HCT116 (cell line): ENCODE data around the gene DCUN1D2. TPM values are rescaled to one million over a fixed set of nuclear protein-coding genes. Genes with fewer than 3 reads are reported as not detected.

ENCODE experiments used
- ATAC-seq: fragments of 200-7000 bp; cut with Tn5 transposase; 2 replicates; pipeline ENCODE4 v1.9.1; 2020; ENCODE audit warnings: mild to moderate bottlenecking, moderate library complexity
- BruUV-seq: library from RNA; stranded (reverse); fragments of 400-500 nt; replicated peaks from 2 replicates; lab custom pipeline; 2021; lab: Mats Ljungman, UMichigan
- CTCF ChIA-PET: fragments of 300-600 bp; sonication (Branson Sonifier 250); formaldehyde crosslinking; loops from one replicate; lab custom pipeline; 2021; ENCODE audit warnings: antibody characterized with exemption; lab: Charles Lee
- POLR2A ChIA-PET: fragments of 300-600, 350-600 bp; sonication (Branson Sonifier 250); formaldehyde crosslinking; loops from one replicate; lab custom pipeline; 2021; ENCODE audit warnings: antibody characterized with exemption; lab: Charles Lee
- RAD21 ChIA-PET, 2 experiments: fragments of 300-600 bp; sonication (Branson Sonifier 250); formaldehyde crosslinking; loops; one replicate each; lab custom pipeline; 2023; ENCODE audit warnings: low total read pairs in 2 of 2; ENCODE audit not compliant: uncharacterized antibody in 2 of 2, unreplicated experiment in 2 of 2, low non-redundant PET in 1 of 2; lab: Charles Lee
- DNase-seq: peaks from one replicate; pipeline ENCODE4 v3.0.0-alpha.2; 2010; ENCODE audit warnings: low read depth, low spot score
- H2AFZ ChIP-seq: fragments of 200-600 bp; shearing (Covaris generic), sonication (generic); 2 replicates; pipeline ENCODE4 v1.6.1; 2017; ENCODE audit warnings: low read depth, mixed run types, mixed read lengths, antibody characterized with exemption, low read length; ENCODE audit not compliant: poor library complexity, severe bottlenecking
- H3K27ac ChIP-seq: 2 replicates; pipeline ENCODE4 v1.5.1; 2012; ENCODE audit warnings: low read depth, low read length
- H3K27me3 ChIP-seq: fragments of 200-600 bp; sonication (generic); 2 replicates; pipeline ENCODE4 v1.6.1; 2016; ENCODE audit warnings: mixed run types, low read length, mixed read lengths; ENCODE audit not compliant: insufficient read depth
- H3K36me3 ChIP-seq, 2 experiments: fragments of 200-500 bp in 1 of 2; fragments of 200-600 bp in 1 of 2; sonication (Bioruptor generic) in 1 of 2; sonication (generic) in 1 of 2; 2 replicates each; pipeline versions ENCODE4 v1.5.1 to v1.6.1; 2014 to 2016; ENCODE audit warnings: low read length in 2 of 2, inconsistent platforms in 1 of 2, mixed read lengths in 1 of 2, mixed run types in 1 of 2; ENCODE audit not compliant: insufficient read depth in 2 of 2, control insufficient read depth in 1 of 2
- H3K4me1 ChIP-seq, 2 experiments: fragments of 200-600 bp in 1 of 2; sonication (generic) in 1 of 2; 2 replicates each; pipeline versions ENCODE4 v1.5.1 to v1.6.1; 2012 to 2017; ENCODE audit warnings: low read length in 2 of 2, inconsistent platforms in 1 of 2, mild to moderate bottlenecking in 1 of 2, mixed read lengths in 1 of 2, mixed run types in 1 of 2, moderate library complexity in 1 of 2; ENCODE audit not compliant: insufficient read depth in 2 of 2, control insufficient read depth in 1 of 2
- H3K4me2 ChIP-seq: fragments of 200-600 bp; sonication (generic); 2 replicates; pipeline ENCODE4 v1.6.1; 2017; ENCODE audit warnings: mixed run types, low read length, mixed read lengths
- H3K4me3 ChIP-seq, 2 experiments: fragments of 200-600 bp in 1 of 2; sonication (generic) in 1 of 2; replicated peaks in 1 of 2; 2 replicates each; pipeline ENCODE4 v1.5.1; 2011 to 2016; ENCODE audit warnings: low read length in 2 of 2, control low read depth in 1 of 2, low read depth in 1 of 2, mild to moderate bottlenecking in 1 of 2, mixed read lengths in 1 of 2, mixed run types in 1 of 2
- H3K79me2 ChIP-seq: fragments of 200-600 bp; sonication (generic); 2 replicates; pipeline ENCODE4 v1.6.1; 2017; ENCODE audit warnings: mild to moderate bottlenecking, mixed run types, low read length, moderate library complexity, mixed read lengths; ENCODE audit not compliant: insufficient read depth
- H3K9ac ChIP-seq: fragments of 200-600 bp; sonication (generic); 2 replicates; pipeline ENCODE4 v1.6.1; 2016; ENCODE audit warnings: low read length, mixed read lengths
- H3K9me2 ChIP-seq: fragments of 200-600 bp; sonication (generic), shearing (Covaris generic); 2 replicates; pipeline ENCODE4 v1.6.1; 2017; ENCODE audit warnings: mixed run types, mild to moderate bottlenecking, moderate library complexity; ENCODE audit not compliant: insufficient read depth
- H3K9me3 ChIP-seq, 2 experiments: fragments of 200-500 bp in 1 of 2; fragments of 200-600 bp in 1 of 2; sonication (Bioruptor generic) in 1 of 2; sonication (generic) in 1 of 2; 2 replicates each; pipeline ENCODE4 v1.6.1; 2014 to 2017; ENCODE audit warnings: low read length in 2 of 2, mixed read lengths in 2 of 2, inconsistent platforms in 1 of 2, low read depth in 1 of 2, mild to moderate bottlenecking in 1 of 2, mixed run types in 1 of 2, moderate library complexity in 1 of 2; ENCODE audit not compliant: control insufficient read depth in 1 of 2, insufficient read depth in 1 of 2
- H4K20me1 ChIP-seq: fragments of 200-600 bp; sonication (generic), shearing (Covaris generic); 2 replicates; pipeline ENCODE4 v1.6.1; 2017; ENCODE audit warnings: mixed run types, mild to moderate bottlenecking, moderate library complexity; ENCODE audit not compliant: insufficient read depth
- MAX ChIP-seq: IDR thresholded peaks from 2 replicates; pipeline ENCODE4 v1.6.1; 2012
- REST ChIP-seq: IDR thresholded peaks from 2 replicates; pipeline ENCODE4 v1.6.1; 2012; ENCODE audit warnings: low read depth
- YY1 ChIP-seq: IDR thresholded peaks from 2 replicates; pipeline ENCODE4 v1.6.1; 2011; ENCODE audit warnings: low read length, low read depth, moderate library complexity, mild to moderate bottlenecking; ENCODE audit not compliant: insufficient replicate concordance; ENCODE audit errors: extremely low read depth
- ZBTB33 ChIP-seq: IDR thresholded peaks from 2 replicates; pipeline ENCODE4 v1.6.1; 2011; ENCODE audit warnings: mild to moderate bottlenecking, low read length, moderate library complexity; ENCODE audit not compliant: insufficient replicate concordance; ENCODE audit errors: extremely low read depth
- intact Hi-C: fragments of 100-400 bp; cut with micrococcal nuclease; formaldehyde crosslinking; loops from 2 replicates; pipeline ENCODE4 v1.10.0; 2022
- total RNA-seq: library from RNA; stranded (reverse); gene quantifications from one replicate; pipeline ENCODE4 v1.2.1, GENCODE V29; 2021; ENCODE audit not compliant: unreplicated experiment

The DCUN1D2 gene
- total RNA-seq, 1 experiment from 2014 or later = 25.4 TPM

GRCh38 chr13:113428469-113428865, 62.0 kb downstream of the DCUN1D2 start:
- DNase-seq (no peak), ATAC-seq (no peak)
- POLR2A ChIA-PET = no interaction called here
- Histone ChIP-seq H3K9me3 (no peaks in the 10 kb centered on the region), H3K27me3 (no peaks in the 10 kb centered on the region), H3K36me3 (no peaks in the 10 kb centered on the region), H3K9ac (no peak overlapping the region), H3K27ac (no peak overlapping the region), H2AFZ (no peak overlapping the region), H3K9me2 (no peaks in the 10 kb centered on the region), H4K20me1 (no peaks in the 10 kb centered on the region), H3K4me2 (no peak overlapping the region), H3K4me1 (no peaks in the 10 kb centered on the region), H3K79me2 (no peaks in the 10 kb centered on the region), H3K4me3 (no peak overlapping the region)
- CTCF ChIA-PET = no interaction called here
- TF ChIP-seq REST (no peak), MAX (no peak), YY1 (no peak), ZBTB33 (no peak)
- intact Hi-C loops = no loop called here
- BruUV-seq = no TSS peak
- RAD21 ChIA-PET = no interaction called here
